ENCODE results near the gene NDUFAF5.

Gene NDUFAF5

GRCh38 chr20:13775867-13776266, 9.0 kb upstream of the NDUFAF5 start:
- TF ChIP-seq, protein P1, sequence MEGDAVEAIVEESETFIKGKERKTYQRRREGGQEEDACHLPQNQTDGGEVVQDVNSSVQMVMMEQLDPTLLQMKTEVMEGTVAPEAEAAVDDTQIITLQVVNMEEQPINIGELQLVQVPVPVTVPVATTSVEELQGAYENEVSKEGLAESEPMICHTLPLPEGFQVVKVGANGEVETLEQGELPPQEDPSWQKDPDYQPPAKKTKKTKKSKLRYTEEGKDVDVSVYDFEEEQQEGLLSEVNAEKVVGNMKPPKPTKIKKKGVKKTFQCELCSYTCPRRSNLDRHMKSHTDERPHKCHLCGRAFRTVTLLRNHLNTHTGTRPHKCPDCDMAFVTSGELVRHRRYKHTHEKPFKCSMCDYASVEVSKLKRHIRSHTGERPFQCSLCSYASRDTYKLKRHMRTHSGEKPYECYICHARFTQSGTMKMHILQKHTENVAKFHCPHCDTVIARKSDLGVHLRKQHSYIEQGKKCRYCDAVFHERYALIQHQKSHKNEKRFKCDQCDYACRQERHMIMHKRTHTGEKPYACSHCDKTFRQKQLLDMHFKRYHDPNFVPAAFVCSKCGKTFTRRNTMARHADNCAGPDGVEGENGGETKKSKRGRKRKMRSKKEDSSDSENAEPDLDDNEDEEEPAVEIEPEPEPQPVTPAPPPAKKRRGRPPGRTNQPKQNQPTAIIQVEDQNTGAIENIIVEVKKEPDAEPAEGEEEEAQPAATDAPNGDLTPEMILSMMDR (IDR thresholded peaks at IDR 0.05; ENCODE audit: extremely low read depth, insufficient read depth, missing control alignments), result no peak
- in situ Hi-C loops (cut with MboI; ENCODE audit: low pct_unique_long_range_greater_than_20kb, low sequenced_read_pairs, unreplicated experiment), result no loop called here
- no peak for DNase-seq (ENCODE audit: low spot score)

- DNase-seq (ENCODE audit: low spot score), result no peak
- TF ChIP-seq, protein P1 (IDR thresholded peaks at IDR 0.05; ENCODE audit: extremely low read depth, insufficient read depth, missing control alignments), result no peak
- in situ Hi-C loops (cut with MboI; ENCODE audit: low pct_unique_long_range_greater_than_20kb, low sequenced_read_pairs, unreplicated experiment), result no loop called here
These were observed 7.6 kb upstream of the NDUFAF5 start for GRCh38 chr20:13777171-13777601.

- TF ChIP-seq, protein P1 (IDR thresholded peaks at IDR 0.05; ENCODE audit: extremely low read depth, insufficient read depth, missing control alignments), result no peak
- DNase-seq (ENCODE audit: low spot score), result no peak
- in situ Hi-C loops (cut with MboI; ENCODE audit: low pct_unique_long_range_greater_than_20kb, low sequenced_read_pairs, unreplicated experiment), result no loop called here
These were observed 6.0 kb upstream of the NDUFAF5 start for GRCh38 chr20:13778827-13779226.

- no peak for DNase-seq (ENCODE audit: low spot score)
- TF ChIP-seq, protein P1 (IDR thresholded peaks at IDR 0.05; ENCODE audit: extremely low read depth, insufficient read depth, missing control alignments), result no peak
- in situ Hi-C loops (cut with MboI; ENCODE audit: low pct_unique_long_range_greater_than_20kb, low sequenced_read_pairs, unreplicated experiment), result no loop called here
These were observed 1.3 kb upstream of the NDUFAF5 start for GRCh38 chr20:13783528-13783927.

DNA sequence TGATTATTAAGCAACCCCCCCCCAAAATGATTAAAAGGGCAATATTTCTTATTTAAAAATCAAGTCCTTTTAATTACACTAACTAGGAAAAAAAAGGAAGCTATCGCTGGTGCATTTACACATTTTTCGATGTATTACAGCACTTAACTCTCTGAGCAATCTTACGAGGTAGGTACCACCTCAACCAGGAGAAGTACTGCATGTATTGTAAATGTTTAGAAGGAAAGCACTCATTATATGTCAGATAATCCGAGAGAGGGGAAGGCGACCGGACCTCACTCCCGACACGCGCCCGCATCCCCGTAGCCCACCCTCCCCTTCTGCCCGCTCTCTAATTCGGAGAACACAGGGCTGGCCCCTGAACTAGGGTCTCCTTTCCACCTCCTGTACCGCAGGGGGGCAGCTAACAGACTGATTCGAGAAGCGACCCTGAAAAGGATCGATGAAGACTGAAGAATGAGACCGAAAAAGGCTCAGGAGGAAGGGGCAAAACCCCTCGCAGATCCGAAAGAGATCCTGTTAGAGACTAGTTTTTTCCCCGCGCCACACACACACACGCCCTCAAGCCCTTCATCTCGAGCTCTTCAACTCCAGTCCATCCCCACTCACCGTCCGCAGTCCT, 446 bp upstream of the NDUFAF5 start:
- TF ChIP-seq, protein P1 (IDR thresholded peaks at IDR 0.05; ENCODE audit: extremely low read depth, insufficient read depth, missing control alignments), result no peak
- in situ Hi-C loops (cut with MboI; ENCODE audit: low pct_unique_long_range_greater_than_20kb, low sequenced_read_pairs, unreplicated experiment), result no loop called here
- no peak for DNase-seq (ENCODE audit: low spot score)

DNA sequence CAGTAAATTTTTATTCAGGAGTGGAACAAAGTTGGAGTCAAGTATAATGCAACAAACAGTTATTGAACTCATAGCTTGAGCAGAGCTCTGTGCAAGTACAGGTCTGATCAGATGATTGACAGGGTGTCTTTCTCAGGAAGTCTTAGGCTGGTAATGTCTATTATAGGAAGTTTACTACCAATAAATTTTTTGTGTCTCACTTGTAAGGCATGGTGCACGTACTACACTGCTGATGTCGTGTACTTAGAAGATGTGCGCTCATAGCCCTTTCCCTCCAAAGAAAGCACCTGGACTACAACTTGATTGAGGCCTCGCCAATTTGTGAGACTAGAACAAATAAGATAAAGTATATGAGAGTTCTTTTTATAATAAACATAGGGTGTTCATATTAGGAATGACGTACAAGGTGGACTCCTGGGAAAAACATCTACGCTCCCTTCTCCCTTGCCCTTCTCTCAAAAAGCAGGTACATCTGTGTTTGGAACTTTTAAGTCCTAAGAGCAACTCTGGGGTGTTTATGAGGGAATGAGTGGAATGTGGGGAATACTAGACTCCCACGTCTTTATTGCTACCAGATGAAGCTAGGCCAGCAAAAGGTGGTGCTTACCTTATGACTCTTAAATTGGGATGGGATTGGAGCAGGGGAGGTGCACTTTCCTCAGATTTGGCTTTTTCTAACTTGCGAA, 1.5 kb downstream of the NDUFAF5 start:
- in situ Hi-C loops (cut with MboI; ENCODE audit: low pct_unique_long_range_greater_than_20kb, low sequenced_read_pairs, unreplicated experiment), result no loop called here
- TF ChIP-seq, protein P1 (IDR thresholded peaks at IDR 0.05; ENCODE audit: extremely low read depth, insufficient read depth, missing control alignments), result no peak
- DNase-seq (ENCODE audit: low spot score), result no peak
